Body of pancreas (tissue), 4 donors: ENCODE measurements around the gene ATXN7L1.

Experiments
- POLR2A ChIP-seq, 3 donors: fragments of 450-650 bp; IDR thresholded peaks; one replicate each; pipeline ENCODE4 v1.6.1; 2016; ENCODE audit warnings: antibody characterized with exemption in 3 of 3, mild to moderate bottlenecking in 2 of 3
- TF ChIP-seq, protein P1 (sequence below), 7 experiments: fragments of 450-650 bp in 4 of 7; fragments of 200-600 bp in 3 of 7; sonication (generic) in 3 of 7; IDR thresholded peaks; one replicate each; pipeline ENCODE4 v1.5.1; 2016 to 2019; ENCODE audit warnings: antibody characterized with exemption in 7 of 7

DNA sequence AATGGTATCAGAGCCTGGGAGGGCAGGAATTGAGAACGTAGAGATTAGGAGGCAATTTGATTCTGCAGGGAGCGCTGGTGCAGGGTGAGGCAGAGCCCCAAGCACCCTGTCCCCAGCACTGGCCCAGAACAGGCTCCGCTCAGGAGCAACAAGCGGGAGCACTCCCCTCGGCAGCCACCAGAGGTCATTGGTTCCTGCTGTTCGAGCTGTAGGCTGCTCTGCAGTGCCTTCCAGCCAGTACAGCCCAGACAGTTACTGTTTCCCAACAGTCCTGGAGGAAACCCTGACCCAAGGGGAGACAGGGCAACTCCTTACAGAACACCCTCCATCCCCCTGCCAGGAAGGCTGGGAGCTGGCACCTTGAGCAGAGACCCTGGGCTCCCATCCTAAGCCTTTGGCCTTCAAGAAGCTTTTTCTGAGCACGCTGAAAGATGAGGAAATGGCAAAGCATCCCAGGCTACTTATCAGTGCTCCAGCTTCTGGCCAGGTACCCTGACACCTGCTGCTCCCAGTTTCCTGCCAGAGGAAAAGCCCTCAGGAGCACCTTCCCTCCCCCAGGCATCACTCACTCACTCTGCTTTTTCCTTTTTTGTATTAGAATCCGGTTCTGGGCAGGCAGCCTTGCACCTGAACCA, 223.9 kb downstream of the ATXN7L1 start:
- TF ChIP-seq, protein P1, sequence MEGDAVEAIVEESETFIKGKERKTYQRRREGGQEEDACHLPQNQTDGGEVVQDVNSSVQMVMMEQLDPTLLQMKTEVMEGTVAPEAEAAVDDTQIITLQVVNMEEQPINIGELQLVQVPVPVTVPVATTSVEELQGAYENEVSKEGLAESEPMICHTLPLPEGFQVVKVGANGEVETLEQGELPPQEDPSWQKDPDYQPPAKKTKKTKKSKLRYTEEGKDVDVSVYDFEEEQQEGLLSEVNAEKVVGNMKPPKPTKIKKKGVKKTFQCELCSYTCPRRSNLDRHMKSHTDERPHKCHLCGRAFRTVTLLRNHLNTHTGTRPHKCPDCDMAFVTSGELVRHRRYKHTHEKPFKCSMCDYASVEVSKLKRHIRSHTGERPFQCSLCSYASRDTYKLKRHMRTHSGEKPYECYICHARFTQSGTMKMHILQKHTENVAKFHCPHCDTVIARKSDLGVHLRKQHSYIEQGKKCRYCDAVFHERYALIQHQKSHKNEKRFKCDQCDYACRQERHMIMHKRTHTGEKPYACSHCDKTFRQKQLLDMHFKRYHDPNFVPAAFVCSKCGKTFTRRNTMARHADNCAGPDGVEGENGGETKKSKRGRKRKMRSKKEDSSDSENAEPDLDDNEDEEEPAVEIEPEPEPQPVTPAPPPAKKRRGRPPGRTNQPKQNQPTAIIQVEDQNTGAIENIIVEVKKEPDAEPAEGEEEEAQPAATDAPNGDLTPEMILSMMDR (IDR thresholded peaks at IDR 0.05): peak; percentile 82 to 89 (median 85)
- TF ChIP-seq POLR2A (IDR thresholded peaks at IDR 0.05): no peak
